HFFc6 (cell line): ENCODE results near the gene PHKB. TPM values are rescaled to one million over a fixed set of nuclear protein-coding genes. Genes with fewer than 3 reads are reported as not detected.

Source experiments
- DNase-seq: peaks from one replicate; pipeline ENCODE4 v3.0.0-alpha.2; 2018
- H3K27ac Mint-ChIP-seq: 2 replicates; pipeline ENCODE4 v1.8.0; 2020; ENCODE audit warnings: mild to moderate bottlenecking, mixed read lengths
- H3K27me3 Mint-ChIP-seq: 2 replicates; pipeline ENCODE4 v1.8.0; 2021; ENCODE audit warnings: mild to moderate bottlenecking, moderate library complexity, mixed read lengths; ENCODE audit not compliant: insufficient read depth
- H3K36me3 Mint-ChIP-seq: 2 replicates; pipeline ENCODE4 v1.8.0; 2021; ENCODE audit warnings: low read depth, mixed read lengths
- H3K4me1 Mint-ChIP-seq: 2 replicates; pipeline ENCODE4 v1.8.0; 2020; ENCODE audit warnings: low read depth, mixed read lengths
- H3K4me3 Mint-ChIP-seq: 2 replicates; pipeline ENCODE4 v1.8.0; 2020; ENCODE audit warnings: mild to moderate bottlenecking, moderate library complexity, mixed read lengths
- H3K9me3 Mint-ChIP-seq: 2 replicates; pipeline ENCODE4 v1.8.0; 2020; ENCODE audit warnings: mild to moderate bottlenecking, mixed read lengths
- CTCF ChIP-seq: fragments of 200-600 bp; sonication (generic); IDR thresholded peaks from 2 replicates; pipeline ENCODE4 v1.5.0; 2021; ENCODE audit warnings: antibody characterized with exemption, mild to moderate bottlenecking
- total RNA-seq, 6 experiments: library from RNA; stranded (reverse); fragmentation: NEBNext Ultra II Directional; extraction: Animal tissue kit (Norgen Biotek cat#: 25700); gene quantifications; 2 replicates in 1 of 6; 3 replicates in 5 of 6; pipeline ENCODE4 v1.2.3, GENCODE V29; 2021

Gene PHKB
- total RNA-seq, 6 experiments from 2014 or later, result 54.5 to 66.5 (median 62.6) TPM

GRCh38 chr16:47492036-47492427, 30.9 kb downstream of the PHKB start:
- no peak for DNase-seq
- peaks cover 35% of the 10 kb centered on the region for H3K9me3 Mint-ChIP-seq
- H3K4me3 Mint-ChIP-seq, result no peak overlapping the region
- H3K36me3 Mint-ChIP-seq, result peaks cover 53% of the 10 kb centered on the region
- no peaks in the 10 kb centered on the region for H3K27me3 Mint-ChIP-seq
- no peak overlapping the region for H3K27ac Mint-ChIP-seq
- peaks cover 8% of the 10 kb centered on the region for H3K4me1 Mint-ChIP-seq
- TF ChIP-seq CTCF, result no peak

- Mint-ChIP-seq H3K9me3 (peaks cover 35% of the 10 kb centered on the region), H3K27me3 (no peaks in the 10 kb centered on the region), H3K4me1 (peaks cover 8% of the 10 kb centered on the region), H3K4me3 (no peak overlapping the region), H3K27ac (no peak overlapping the region), H3K36me3 (peaks cover 50% of the 10 kb centered on the region)
- no peak for DNase-seq
- TF ChIP-seq CTCF, result no peak
Measured at GRCh38 chr16:47492428-47493377, 31.6 kb downstream of the PHKB start.

GRCh38 chr16:47493381-47494337, 32.5 kb downstream of the PHKB start:
- peaks cover 35% of the 10 kb centered on the region for H3K9me3 Mint-ChIP-seq
- H3K4me1 Mint-ChIP-seq, result peaks cover 8% of the 10 kb centered on the region
- no peaks in the 10 kb centered on the region for H3K27me3 Mint-ChIP-seq
- no peak overlapping the region for H3K27ac Mint-ChIP-seq
- peaks cover 46% of the 10 kb centered on the region for H3K36me3 Mint-ChIP-seq
- no peak for DNase-seq
- H3K4me3 Mint-ChIP-seq, result no peak overlapping the region
- no peak for TF ChIP-seq CTCF

- no peak for TF ChIP-seq CTCF
- Mint-ChIP-seq H3K27ac (no peak overlapping the region), H3K4me1 (peaks cover 6% of the 10 kb centered on the region), H3K27me3 (no peaks in the 10 kb centered on the region), H3K36me3 (peaks cover 17% of the 10 kb centered on the region), H3K4me3 (no peak overlapping the region), H3K9me3 (no peaks in the 10 kb centered on the region)
- no peak for DNase-seq
Measured at GRCh38 chr16:47499080-47499699, 38.1 kb downstream of the PHKB start.

GRCh38 chr16:47499700-47500264, 38.7 kb downstream of the PHKB start:
- H3K36me3 Mint-ChIP-seq, result peaks cover 23% of the 10 kb centered on the region
- H3K27me3 Mint-ChIP-seq, result no peaks in the 10 kb centered on the region
- no peak overlapping the region for H3K27ac Mint-ChIP-seq
- peaks cover 11% of the 10 kb centered on the region for H3K4me1 Mint-ChIP-seq
- DNase-seq, result no peak
- no peaks in the 10 kb centered on the region for H3K9me3 Mint-ChIP-seq
- H3K4me3 Mint-ChIP-seq, result no peak overlapping the region
- no peak for TF ChIP-seq CTCF
